Peyer's patch (tissue), 4 donors: ENCODE measurements around the gene EXOSC5. TPM values are rescaled to one million over a fixed set of nuclear protein-coding genes. Genes with fewer than 3 reads are reported as not detected.
A peak's percentile ranks its signal among the peaks of the same experiment; 100 is the strongest.
"Not testable (repeated sequence)": the region's sequence is repeated elsewhere in the genome, so short reads cannot be mapped to it uniquely, and the experiment has no call there.

Experiments used
- DNase-seq, 3 donors: peaks; one replicate each; pipeline ENCODE4 v3.0.0-alpha.2; 2017 to 2019
- H3K27ac ChIP-seq, 4 donors: fragments of 200-600 bp; sonication (generic); one replicate each; pipeline ENCODE4 v1.5.1; 2016 to 2019
- H3K27me3 ChIP-seq, 2 donors: fragments of 200-600 bp; sonication (generic); one replicate each; pipeline ENCODE4 v1.5.1; 2019
- H3K36me3 ChIP-seq, 3 donors: fragments of 200-600 bp; sonication (generic); one replicate each; pipeline ENCODE4 v1.5.1; 2016 to 2019
- H3K4me1 ChIP-seq, 4 donors: fragments of 200-600 bp; sonication (generic); one replicate each; pipeline ENCODE4 v1.5.1; 2016 to 2019
- H3K4me3 ChIP-seq, 4 donors: fragments of 200-600 bp; sonication (generic); 1 replicate in 3 of 4; 2 replicates in 1 of 4; pipeline ENCODE4 v1.5.1; 2016 to 2019; ENCODE audit warnings: mild to moderate bottlenecking in 1 of 4
- H3K9me3 ChIP-seq, 4 donors: fragments of 200-600 bp; sonication (generic); one replicate each; pipeline ENCODE4 v1.5.1; 2016 to 2019; ENCODE audit warnings: mild to moderate bottlenecking in 1 of 4
- CTCF ChIP-seq, 6 experiments: fragments of 450-650 bp in 4 of 6; fragments of 200-600 bp in 2 of 6; sonication (generic) in 1 of 6; IDR thresholded peaks; one replicate each; pipeline ENCODE4 v1.5.1; 2017 to 2019; ENCODE audit warnings: antibody characterized with exemption in 6 of 6, mild to moderate bottlenecking in 3 of 6, moderate library complexity in 1 of 6
- POLR2A ChIP-seq, 2 donors: fragments of 450-650 bp; IDR thresholded peaks; one replicate each; pipeline ENCODE4 v1.5.1; 2017; ENCODE audit warnings: antibody characterized with exemption in 2 of 2, mild to moderate bottlenecking in 2 of 2, moderate library complexity in 2 of 2
- total RNA-seq, 4 donors: library from RNA; depleted of rRNA; stranded (reverse); fragments of >200 nt; gene quantifications; one replicate each; pipeline ENCODE4 v1.1.0, GENCODE V29; 2016

Gene EXOSC5
- total RNA-seq, 4 donors from 2014 or later, result 5.4 to 12.4 (median 10.0) TPM

GRCh38 chr19:41441321-41441945 is 44.3 kb upstream of the EXOSC5 start:
- peak in 1 of 3 donors; percentile 42 for DNase-seq
- no peaks in the 10 kb centered on the region for H3K27me3 ChIP-seq
- no peak overlapping the region for H3K27ac ChIP-seq
- peaks cover 0 to 6% (median 0%) of the 10 kb centered on the region in 3 donors for H3K36me3 ChIP-seq
- no peak for TF ChIP-seq CTCF (IDR thresholded peaks at IDR 0.05)
- no peak for TF ChIP-seq POLR2A (IDR thresholded peaks at IDR 0.05)
- H3K4me3 ChIP-seq, result no peak overlapping the region
- no peaks in the 10 kb centered on the region for H3K9me3 ChIP-seq
- peaks cover 0 to 27% (median 3%) of the 10 kb centered on the region in 4 donors for H3K4me1 ChIP-seq

- H3K4me3 ChIP-seq, result peak within 1 kb of the TSS; percentile 65 to 91 (median 83)
- H3K36me3 ChIP-seq, result peaks cover 0 to 6% (median 0%) of the 10 kb centered on the region in 3 donors
- H3K27ac ChIP-seq, result peak within 1 kb of the TSS; percentile 82 to 98 (median 92)
- peaks cover 0 to 38% (median 3%) of the 10 kb centered on the region in 4 donors for H3K4me1 ChIP-seq
- no peaks in the 10 kb centered on the region for H3K27me3 ChIP-seq
- no peaks in the 10 kb centered on the region for H3K9me3 ChIP-seq
- peak; percentile 19 to 75 (median 51) for TF ChIP-seq CTCF (IDR thresholded peaks at IDR 0.05)
- TF ChIP-seq POLR2A (IDR thresholded peaks at IDR 0.05), result peak; percentile 84 to 87
- DNase-seq, result peak; percentile 95 to 100 (median 98)
These were observed 42.5 kb upstream of the EXOSC5 start, which contains the start of gene DMAC2 for GRCh38 chr19:41439441-41440222. Gene DMAC2, minus strand, starts transcription at chr19:41439912. Its CDS starts 13 bp downstream, at chr19:41439899.

- TF ChIP-seq CTCF (IDR thresholded peaks at IDR 0.05) (no peak), POLR2A (IDR thresholded peaks at IDR 0.05) (no peak)
These were observed 40.9 kb upstream of the EXOSC5 start for GRCh38 chr19:41437944-41438574.

GRCh38 chr19:41436674-41436951 is 39.5 kb upstream of the EXOSC5 start:
- H3K4me3 ChIP-seq, result no peak overlapping the region
- peaks cover 0 to 35% (median 3%) of the 10 kb centered on the region in 4 donors for H3K4me1 ChIP-seq
- peak in 1 of 3 donors; percentile 7 for DNase-seq
- H3K36me3 ChIP-seq, result peaks cover 0 to 26% (median 0%) of the 10 kb centered on the region in 3 donors
- H3K27ac ChIP-seq, result peak overlapping the region in 3 of 4 donors; percentile 44 to 81 (median 76)
- TF ChIP-seq CTCF (IDR thresholded peaks at IDR 0.05) (no peak), POLR2A (IDR thresholded peaks at IDR 0.05) (peak in 1 of 2 donors; percentile 67)
- no peaks in the 10 kb centered on the region for H3K9me3 ChIP-seq
- no peaks in the 10 kb centered on the region for H3K27me3 ChIP-seq

More at GRCh38 chr19:41437944-41438574, 40.9 kb upstream of the EXOSC5 start:
- peak in 2 of 3 donors; percentile 41 to 50 for DNase-seq
- no peaks in the 10 kb centered on the region for H3K9me3 ChIP-seq
- H3K4me1 ChIP-seq, result peaks cover 0 to 38% (median 3%) of the 10 kb centered on the region in 4 donors
- peak overlapping the region in 2 of 4 donors; percentile 60 to 76 for H3K27ac ChIP-seq
- no peak overlapping the region for H3K4me3 ChIP-seq
- no peaks in the 10 kb centered on the region for H3K27me3 ChIP-seq
- H3K36me3 ChIP-seq, result peaks cover 0 to 14% (median 0%) of the 10 kb centered on the region in 3 donors

GRCh38 chr19:41435936-41436673 is 38.9 kb upstream of the EXOSC5 start:
- TF ChIP-seq CTCF (IDR thresholded peaks at IDR 0.05), result peak in 4 of 6 experiments; percentile 6 to 71 (median 64)
- no peak for TF ChIP-seq POLR2A (IDR thresholded peaks at IDR 0.05)
- no peaks in the 10 kb centered on the region for H3K27me3 ChIP-seq
- peak overlapping the region in 2 of 4 donors; percentile 13 to 18 for H3K4me3 ChIP-seq
- peaks cover 0 to 31% (median 3%) of the 10 kb centered on the region in 4 donors for H3K4me1 ChIP-seq
- peaks cover 0 to 31% (median 0%) of the 10 kb centered on the region in 3 donors for H3K36me3 ChIP-seq
- peak in 2 of 3 donors; percentile 75 to 78 for DNase-seq
- H3K27ac ChIP-seq, result peak overlapping the region in 3 of 4 donors; percentile 44 to 83 (median 76)
- H3K9me3 ChIP-seq, result no peaks in the 10 kb centered on the region

GRCh38 chr19:41435376-41435775 is 38.2 kb upstream of the EXOSC5 start:
- H3K27me3 ChIP-seq, H3K9me3 ChIP-seq, H3K4me3 ChIP-seq: not testable (repeated sequence)
- Histone ChIP-seq H3K36me3 (peaks cover 0 to 34% (median 0%) of the 10 kb centered on the region in 3 donors), H3K4me1 (peaks cover 0 to 31% (median 3%) of the 10 kb centered on the region in 4 donors), H3K27ac (peak overlapping the region in 2 of 4 donors; percentile 76 to 83)
- peak in 1 of 3 donors; percentile 25 for DNase-seq
